ENCODE measurements around the gene LRRC8C.

LRRC8C gene

DNA sequence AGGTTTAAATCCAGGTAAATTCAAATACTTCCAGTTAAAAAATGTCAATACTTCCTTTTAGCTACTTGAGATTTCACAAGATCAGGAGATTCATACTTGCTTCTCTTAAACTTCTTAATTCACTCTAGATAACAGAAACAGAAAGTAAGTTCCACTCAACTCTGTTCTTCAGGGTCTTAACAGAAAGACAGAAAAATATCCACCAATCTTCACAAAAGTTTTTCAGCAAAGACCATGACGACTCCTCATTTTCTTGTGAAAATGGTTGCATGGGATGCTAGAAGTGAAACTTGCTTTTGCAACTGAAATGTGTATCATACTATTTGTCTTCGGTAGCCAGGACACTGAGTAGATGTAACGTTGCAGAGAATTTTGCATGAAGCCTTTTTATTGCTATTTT is 12.3 kb upstream of the LRRC8C start:
- Histone ChIP-seq H3K23ac (ENCODE audit: low read length) (no peak overlapping the region), H3K79me1 (ENCODE audit: low read length) (no peaks in the 10 kb centered on the region), H2AFZ (ENCODE audit: insufficient read depth, low read length, poor library complexity) (no peak overlapping the region), H3K14ac (ENCODE audit: low read length) (no peak overlapping the region), H4K12ac (ENCODE audit: low read depth, low read length) (no peak overlapping the region), H3K18ac (ENCODE audit: low read length) (no peak overlapping the region), H3K9ac (ENCODE audit: low read length) (no peak overlapping the region), H4K91ac (ENCODE audit: low read depth, low read length) (no peak overlapping the region), H2BK12ac (ENCODE audit: low read length) (no peak overlapping the region), H2BK5ac (ENCODE audit: low read depth, low read length, poor library complexity) (no peak overlapping the region), H3K4me1 (ENCODE audit: control insufficient read depth in 1 of 2, insufficient read depth in 2 of 2, low read length in 2 of 2) (no peaks in the 10 kb centered on the region), H3K4me3 (ENCODE audit: low read depth, low read length) (no peak overlapping the region), H4K8ac (ENCODE audit: low read depth, low read length) (no peak overlapping the region), H3K36me3 (ENCODE audit: control insufficient read depth in 1 of 2, insufficient read depth in 2 of 2, low read length in 2 of 2) (no peaks in the 10 kb centered on the region), H2BK120ac (ENCODE audit: insufficient read depth, low read length, poor library complexity) (no peak overlapping the region), H3K27me3 (ENCODE audit: insufficient read depth, low read length) (no peaks in the 10 kb centered on the region), H3K79me2 (ENCODE audit: control insufficient read depth, insufficient read depth, low read length, poor library complexity) (no peaks in the 10 kb centered on the region), H3K4me2 (ENCODE audit: low read length) (no peak overlapping the region), H3K9me3 (ENCODE audit: insufficient read depth, low read depth, low read length) (no peaks in the 10 kb centered on the region), H3K4ac (ENCODE audit: low read depth, low read length) (no peak overlapping the region), H3K27ac (ENCODE audit: low read depth, low read length) (no peak overlapping the region), H2AK5ac (ENCODE audit: low read length) (no peak overlapping the region)
- DNase-seq, result peak in 1 of 2 donors; percentile 6
- no CpG with 5 or more reads among the region's 3 CpGs for WGBS (ENCODE audit: extremely low coverage, insufficient coverage, insufficient read length)

DNA sequence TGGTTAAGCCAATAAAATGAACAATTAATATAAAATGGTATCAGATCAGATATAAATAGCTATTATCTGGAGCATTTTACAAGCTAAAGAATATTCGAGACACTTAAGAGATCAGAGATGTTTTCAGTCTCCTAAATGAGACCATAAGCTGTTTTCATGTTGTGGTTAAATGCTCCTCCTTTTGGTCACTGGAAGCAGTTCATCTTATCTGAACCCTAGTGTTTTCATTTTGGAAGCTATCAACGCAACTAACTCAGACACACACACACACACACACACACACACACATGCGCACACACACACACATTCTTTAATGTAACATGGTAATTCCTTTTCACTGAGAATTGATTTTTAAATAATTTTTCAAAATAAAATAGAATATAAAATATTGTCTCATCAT is 10.0 kb upstream of the LRRC8C start:
- Histone ChIP-seq H4K91ac (ENCODE audit: low read depth, low read length) (no peak overlapping the region), H3K23ac (ENCODE audit: low read length) (no peak overlapping the region), H2BK5ac (ENCODE audit: low read depth, low read length, poor library complexity) (no peak overlapping the region), H2AK5ac (ENCODE audit: low read length) (no peak overlapping the region), H3K27me3 (ENCODE audit: insufficient read depth, low read length) (no peaks in the 10 kb centered on the region), H3K79me2 (ENCODE audit: control insufficient read depth, insufficient read depth, low read length, poor library complexity) (no peaks in the 10 kb centered on the region), H3K4me1 (ENCODE audit: control insufficient read depth in 1 of 2, insufficient read depth in 2 of 2, low read length in 2 of 2) (no peaks in the 10 kb centered on the region), H4K8ac (ENCODE audit: low read depth, low read length) (no peak overlapping the region), H3K14ac (ENCODE audit: low read length) (no peak overlapping the region), H3K9ac (ENCODE audit: low read length) (no peak overlapping the region), H3K79me1 (ENCODE audit: low read length) (no peaks in the 10 kb centered on the region), H2BK120ac (ENCODE audit: insufficient read depth, low read length, poor library complexity) (no peak overlapping the region), H2AFZ (ENCODE audit: insufficient read depth, low read length, poor library complexity) (no peak overlapping the region), H3K9me3 (ENCODE audit: insufficient read depth, low read depth, low read length) (no peaks in the 10 kb centered on the region), H4K12ac (ENCODE audit: low read depth, low read length) (no peak overlapping the region), H2BK12ac (ENCODE audit: low read length) (no peak overlapping the region), H3K36me3 (ENCODE audit: control insufficient read depth in 1 of 2, insufficient read depth in 2 of 2, low read length in 2 of 2) (no peaks in the 10 kb centered on the region), H3K4me3 (ENCODE audit: low read depth, low read length) (no peak overlapping the region), H3K27ac (ENCODE audit: low read depth, low read length) (no peak overlapping the region), H3K18ac (ENCODE audit: low read length) (no peak overlapping the region), H3K4me2 (ENCODE audit: low read length) (no peak overlapping the region), H3K4ac (ENCODE audit: low read depth, low read length) (no peak overlapping the region)
- no CpG with 5 or more reads among the region's 3 CpGs for WGBS (ENCODE audit: extremely low coverage, insufficient coverage, insufficient read length)
- no peak for DNase-seq

DNA sequence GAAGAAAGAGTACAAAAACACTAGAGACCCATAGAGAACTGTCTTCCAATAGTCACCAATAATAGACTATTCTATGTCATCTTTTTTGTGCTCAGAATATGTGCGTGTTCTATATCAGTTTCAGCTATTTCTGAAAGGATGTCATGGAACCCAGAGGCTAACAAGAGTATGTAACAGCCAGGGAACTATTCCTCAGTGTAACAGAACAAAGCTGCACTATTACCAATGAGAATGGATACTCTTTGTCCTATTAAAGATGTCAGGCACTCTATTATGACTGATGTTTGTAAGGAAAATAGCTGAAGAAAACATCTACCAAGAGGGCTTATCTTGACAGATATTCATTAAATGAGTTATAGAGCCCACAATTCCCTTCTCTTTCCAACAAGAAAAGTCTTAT is 8.6 kb upstream of the LRRC8C start:
- WGBS (ENCODE audit: extremely low coverage, insufficient coverage, insufficient read length), result no CpG with 5 or more reads among the region's 1 CpG
- Histone ChIP-seq H2BK5ac (ENCODE audit: low read depth, low read length, poor library complexity) (no peak overlapping the region), H2BK12ac (ENCODE audit: low read length) (no peak overlapping the region), H4K91ac (ENCODE audit: low read depth, low read length) (no peak overlapping the region), H3K27ac (ENCODE audit: low read depth, low read length) (no peak overlapping the region), H2AK5ac (ENCODE audit: low read length) (no peak overlapping the region), H3K79me1 (ENCODE audit: low read length) (no peaks in the 10 kb centered on the region), H2AFZ (ENCODE audit: insufficient read depth, low read length, poor library complexity) (no peak overlapping the region), H3K9ac (ENCODE audit: low read length) (no peak overlapping the region), H3K23ac (ENCODE audit: low read length) (no peak overlapping the region), H4K8ac (ENCODE audit: low read depth, low read length) (no peak overlapping the region), H3K27me3 (ENCODE audit: insufficient read depth, low read length) (no peaks in the 10 kb centered on the region), H3K18ac (ENCODE audit: low read length) (no peak overlapping the region), H3K14ac (ENCODE audit: low read length) (no peak overlapping the region), H3K36me3 (ENCODE audit: control insufficient read depth in 1 of 2, insufficient read depth in 2 of 2, low read length in 2 of 2) (no peaks in the 10 kb centered on the region), H3K4me2 (ENCODE audit: low read length) (no peak overlapping the region), H3K4ac (ENCODE audit: low read depth, low read length) (no peak overlapping the region), H3K9me3 (ENCODE audit: insufficient read depth, low read depth, low read length) (no peaks in the 10 kb centered on the region), H3K79me2 (ENCODE audit: control insufficient read depth, insufficient read depth, low read length, poor library complexity) (no peaks in the 10 kb centered on the region), H3K4me3 (ENCODE audit: low read depth, low read length) (no peak overlapping the region), H3K4me1 (ENCODE audit: control insufficient read depth in 1 of 2, insufficient read depth in 2 of 2, low read length in 2 of 2) (no peaks in the 10 kb centered on the region), H4K12ac (ENCODE audit: low read depth, low read length) (no peak overlapping the region), H2BK120ac (ENCODE audit: insufficient read depth, low read length, poor library complexity) (no peak overlapping the region)
- no peak for DNase-seq

DNA sequence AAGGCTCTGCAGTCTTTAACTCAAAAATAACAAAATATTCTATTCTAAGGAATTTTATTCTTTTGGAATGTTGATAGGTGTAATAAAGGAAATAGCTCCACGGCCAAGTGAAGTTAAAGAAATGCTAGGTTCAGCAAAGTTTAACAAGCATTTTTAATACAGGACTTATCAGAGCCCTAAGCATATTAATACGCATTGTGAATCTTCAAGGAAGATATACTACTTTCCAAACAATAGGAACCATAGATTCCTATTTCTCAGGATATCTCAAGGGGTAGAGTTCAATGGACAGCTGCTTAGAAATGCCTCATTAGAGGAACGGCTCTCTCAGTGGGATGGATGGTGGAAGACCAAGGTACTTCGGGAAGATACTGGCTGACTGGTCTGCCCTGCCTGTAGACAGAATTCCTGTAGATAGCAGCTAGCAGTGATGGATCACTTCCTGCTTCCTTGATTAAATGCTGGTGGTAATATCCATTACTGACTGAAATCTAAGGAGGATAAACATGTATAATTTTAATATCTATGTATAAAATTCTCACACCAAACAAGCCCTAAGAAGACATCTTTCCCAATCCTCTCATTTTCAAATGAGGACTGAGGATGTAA is 8.1 kb upstream of the LRRC8C start:
- Histone ChIP-seq H3K27ac (ENCODE audit: low read depth, low read length) (no peak overlapping the region), H3K27me3 (ENCODE audit: insufficient read depth, low read length) (no peaks in the 10 kb centered on the region), H3K4me2 (ENCODE audit: low read length) (no peak overlapping the region), H4K8ac (ENCODE audit: low read depth, low read length) (no peak overlapping the region), H3K4ac (ENCODE audit: low read depth, low read length) (no peak overlapping the region), H4K12ac (ENCODE audit: low read depth, low read length) (no peak overlapping the region), H3K36me3 (ENCODE audit: control insufficient read depth in 1 of 2, insufficient read depth in 2 of 2, low read length in 2 of 2) (no peaks in the 10 kb centered on the region), H3K23ac (ENCODE audit: low read length) (no peak overlapping the region), H3K9me3 (ENCODE audit: insufficient read depth, low read depth, low read length) (no peaks in the 10 kb centered on the region), H2BK5ac (ENCODE audit: low read depth, low read length, poor library complexity) (no peak overlapping the region), H3K4me1 (ENCODE audit: control insufficient read depth in 1 of 2, insufficient read depth in 2 of 2, low read length in 2 of 2) (no peaks in the 10 kb centered on the region), H3K18ac (ENCODE audit: low read length) (no peak overlapping the region), H3K4me3 (ENCODE audit: low read depth, low read length) (no peak overlapping the region), H2BK120ac (ENCODE audit: insufficient read depth, low read length, poor library complexity) (no peak overlapping the region), H3K79me2 (ENCODE audit: control insufficient read depth, insufficient read depth, low read length, poor library complexity) (no peaks in the 10 kb centered on the region), H2AFZ (ENCODE audit: insufficient read depth, low read length, poor library complexity) (no peak overlapping the region), H2BK12ac (ENCODE audit: low read length) (no peak overlapping the region), H3K79me1 (ENCODE audit: low read length) (no peaks in the 10 kb centered on the region), H3K14ac (ENCODE audit: low read length) (no peak overlapping the region), H2AK5ac (ENCODE audit: low read length) (no peak overlapping the region), H4K91ac (ENCODE audit: low read depth, low read length) (no peak overlapping the region), H3K9ac (ENCODE audit: low read length) (no peak overlapping the region)
- no peak for DNase-seq
- no CpG with 5 or more reads among the region's 4 CpGs for WGBS (ENCODE audit: extremely low coverage, insufficient coverage, insufficient read length)
